Common myeloid progenitor, CD34-positive (primary cell): ENCODE results near the gene GJA5.
"Not testable (repeated sequence)": the region's sequence is repeated elsewhere in the genome, so short reads cannot be mapped to it uniquely, and the experiment has no call there.

ENCODE experiments used
- CTCF ChIA-PET: fragments of 350-600 bp; sonication (Branson Sonifier 250); formaldehyde crosslinking; loops from one replicate; lab custom pipeline; 2021; ENCODE audit warnings: antibody characterized with exemption; lab: Charles Lee
- POLR2A ChIA-PET: fragments of 350-600 bp; sonication (Branson Sonifier 250); formaldehyde crosslinking; loops from one replicate; lab custom pipeline; 2021; ENCODE audit warnings: antibody characterized with exemption; lab: Charles Lee
- DNase-seq, 3 donors: peaks; one replicate each; pipeline versions ENCODE4 v3.0.0 to v3.0.0-alpha.2; 2013
- H3K27ac ChIP-seq, 2 experiments: 1 replicate in 1 of 2; 2 replicates in 1 of 2; pipeline ENCODE4 v1.7.0; 2013; ENCODE audit warnings: inconsistent platforms in 2 of 2, low read length in 2 of 2, mild to moderate bottlenecking in 2 of 2, low read depth in 1 of 2, moderate library complexity in 1 of 2; ENCODE audit not compliant: severe bottlenecking in 2 of 2, insufficient read depth in 1 of 2, poor library complexity in 1 of 2
- H3K27me3 ChIP-seq, 5 experiments: replicated peaks in 2 of 5; 1 replicate in 3 of 5; 2 replicates in 2 of 5; pipeline versions ENCODE4 v1.6.1 to v1.7.0; 2013; ENCODE audit warnings: low read length in 4 of 5, mild to moderate bottlenecking in 2 of 5, moderate library complexity in 2 of 5, inconsistent platforms in 1 of 5; ENCODE audit not compliant: insufficient read depth in 5 of 5, control insufficient read depth in 4 of 5
- H3K36me3 ChIP-seq, 4 experiments: 1 replicate in 2 of 4; 2 replicates in 2 of 4; pipeline versions ENCODE4 v1.6.1 to v1.7.0; 2013; ENCODE audit warnings: low read length in 3 of 4, control low read depth in 1 of 4, mild to moderate bottlenecking in 1 of 4; ENCODE audit not compliant: control insufficient read depth in 4 of 4, insufficient read depth in 4 of 4
- H3K4me1 ChIP-seq, 4 experiments: 1 replicate in 3 of 4; 2 replicates in 1 of 4; pipeline versions ENCODE4 v1.6.1 to v1.7.1; 2013; ENCODE audit warnings: low read length in 3 of 4, mild to moderate bottlenecking in 3 of 4, control low read depth in 1 of 4, inconsistent platforms in 1 of 4, moderate library complexity in 1 of 4; ENCODE audit not compliant: control insufficient read depth in 4 of 4, insufficient read depth in 4 of 4; ENCODE audit errors: control extremely low read depth in 1 of 4
- H3K4me3 ChIP-seq, 7 experiments: 1 replicate in 4 of 7; 2 replicates in 3 of 7; pipeline versions ENCODE4 v1.5.1 to v1.7.0; 2013; ENCODE audit warnings: mild to moderate bottlenecking in 7 of 7, low read length in 6 of 7, moderate library complexity in 6 of 7, inconsistent platforms in 2 of 7, low read depth in 2 of 7, control low read depth in 1 of 7; ENCODE audit not compliant: insufficient read depth in 4 of 7, control insufficient read depth in 1 of 7; ENCODE audit errors: extremely low read depth in 1 of 7
- H3K9me3 ChIP-seq, 5 experiments: 1 replicate in 4 of 5; 2 replicates in 1 of 5; pipeline versions ENCODE4 v1.6.1 to v1.7.1; 2013; ENCODE audit warnings: low read length in 4 of 5, mild to moderate bottlenecking in 2 of 5, inconsistent platforms in 1 of 5, low read depth in 1 of 5, moderate library complexity in 1 of 5; ENCODE audit not compliant: control insufficient read depth in 4 of 5, insufficient read depth in 2 of 5; ENCODE audit errors: control extremely low read depth in 1 of 5
- WGBS: methylation state at CpG from one replicate; pipeline ENCODE4 v1.1.5; 2013; ENCODE audit not compliant: insufficient coverage; 5-methylcytosine and 5-hydroxymethylcytosine counted together

Gene GJA5

GRCh38 chr1:147741065-147741464 is 19.3 kb downstream of the GJA5 start:
- Histone ChIP-seq H3K4me3 (no peak overlapping the region), H3K27ac (no peak overlapping the region), H3K9me3 (no peaks in the 10 kb centered on the region), H3K4me1 (no peaks in the 10 kb centered on the region), H3K27me3 (peaks cover 0 to 2% (median 0%) of the 10 kb centered on the region in 5 experiments), H3K36me3 (no peaks in the 10 kb centered on the region)
- 90% methylated on average over 1 of the region's 1 CpG for WGBS
- no peak for DNase-seq
- POLR2A ChIA-PET, result no interaction called here
- CTCF ChIA-PET, result no interaction called here

DNA sequence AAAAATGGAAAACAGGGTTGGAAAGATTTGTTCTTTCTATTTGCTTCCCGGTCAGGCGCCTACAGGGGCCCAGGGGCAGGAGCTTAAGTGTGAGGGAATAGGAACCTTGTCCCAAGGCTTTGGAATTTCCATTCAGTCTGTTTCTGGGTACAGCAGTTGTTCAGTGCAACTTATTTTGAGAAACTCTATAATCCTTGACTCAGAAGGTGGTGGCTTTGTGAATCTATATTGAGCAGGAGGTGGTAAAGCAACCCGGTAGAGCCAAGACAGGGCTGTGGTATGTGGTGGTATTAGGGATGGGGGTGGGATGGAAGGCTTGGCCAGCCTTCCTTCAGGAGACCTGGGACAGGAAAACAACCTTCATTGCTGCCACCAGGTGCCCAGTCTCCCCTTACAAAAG is 20.0 kb downstream of the GJA5 start:
- Histone ChIP-seq H3K27ac (no peak overlapping the region), H3K4me3 (no peak overlapping the region), H3K27me3 (peaks cover 0 to 2% (median 0%) of the 10 kb centered on the region in 5 experiments), H3K36me3 (no peaks in the 10 kb centered on the region), H3K4me1 (no peaks in the 10 kb centered on the region), H3K9me3 (no peaks in the 10 kb centered on the region)
- POLR2A ChIA-PET, result no interaction called here
- CTCF ChIA-PET, result interaction anchor here (1.0 to 1.4 kb wide), 2 partner anchors 8 to 151 kb away, joined by 3 read pairs; no protein-coding TSS in a partner anchor
- 100% methylated on average over 3 of the region's 3 CpGs for WGBS
- no peak for DNase-seq

GRCh38 chr1:147738739-147739476 is 21.5 kb downstream of the GJA5 start:
- H3K36me3 ChIP-seq, result no peaks in the 10 kb centered on the region
- peaks cover 0 to 2% (median 0%) of the 10 kb centered on the region in 5 experiments for H3K27me3 ChIP-seq
- no peak overlapping the region for H3K4me3 ChIP-seq
- 83% methylated on average over 2 of the region's 6 CpGs for WGBS
- DNase-seq, result no peak
- H3K9me3 ChIP-seq, result no peaks in the 10 kb centered on the region
- POLR2A ChIA-PET, result no interaction called here
- CTCF ChIA-PET, result interaction anchor here (0.9 to 1.4 kb wide), 3 partner anchors 9 to 153 kb away, joined by 3 read pairs; no protein-coding TSS in a partner anchor
- no peaks in the 10 kb centered on the region for H3K4me1 ChIP-seq
- no peak overlapping the region for H3K27ac ChIP-seq

DNA sequence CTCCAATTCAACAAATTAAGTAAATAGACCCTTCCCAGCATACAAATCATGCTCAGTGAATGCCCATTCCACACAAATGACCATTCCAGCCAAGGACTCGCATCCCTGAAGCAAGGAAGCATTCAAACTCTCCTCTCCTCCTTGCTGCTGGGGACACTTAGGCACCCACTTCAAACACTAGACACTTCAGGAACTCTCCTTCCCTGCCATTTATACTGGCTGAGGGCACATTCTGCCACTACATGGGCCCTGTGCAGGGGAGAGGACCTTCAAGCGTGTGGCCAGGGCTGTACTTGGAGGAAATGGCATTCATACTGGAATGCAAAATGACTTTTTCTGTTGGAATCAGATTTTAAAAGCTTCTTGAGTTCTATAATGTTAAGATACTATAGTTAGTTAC is 22.3 kb downstream of the GJA5 start:
- Histone ChIP-seq H3K27me3 (peaks cover 0 to 2% (median 0%) of the 10 kb centered on the region in 5 experiments), H3K27ac (no peak overlapping the region), H3K36me3 (no peaks in the 10 kb centered on the region), H3K4me1 (no peaks in the 10 kb centered on the region), H3K4me3 (no peak overlapping the region), H3K9me3 (no peaks in the 10 kb centered on the region)
- CTCF ChIA-PET, result interaction anchor here (0.9 kb wide), 1 partner anchor 12 kb away, joined by 3 read pairs; no protein-coding TSS in a partner anchor
- DNase-seq, result no peak
- POLR2A ChIA-PET, result no interaction called here
- WGBS, result 100% methylated on average over 1 of the region's 2 CpGs

DNA sequence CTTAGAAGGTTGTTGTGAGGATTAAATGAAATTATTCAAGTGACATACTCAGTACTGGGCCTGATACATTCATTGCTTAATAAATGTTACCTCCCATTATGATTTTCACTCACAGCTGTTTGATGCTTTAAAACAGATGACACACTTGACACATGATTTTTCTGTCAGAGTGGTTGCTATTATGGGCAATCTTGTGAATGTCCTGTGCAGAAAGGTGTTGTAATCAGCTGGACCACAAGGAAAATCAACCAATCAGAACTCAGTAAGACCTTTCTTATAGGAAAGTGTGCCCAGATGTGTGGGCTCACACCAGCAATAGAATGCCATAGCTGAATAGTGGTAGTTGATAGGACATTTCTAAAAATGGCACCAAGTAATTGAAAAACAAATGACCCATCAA is 23.5 kb downstream of the GJA5 start:
- H3K4me3 ChIP-seq, result no peak overlapping the region
- DNase-seq, result no peak
- POLR2A ChIA-PET, result no interaction called here
- CTCF ChIA-PET, result no interaction called here
- peaks cover 0 to 2% (median 0%) of the 10 kb centered on the region in 5 experiments for H3K27me3 ChIP-seq
- no peaks in the 10 kb centered on the region for H3K9me3 ChIP-seq
- no peaks in the 10 kb centered on the region for H3K36me3 ChIP-seq
- no peak overlapping the region for H3K27ac ChIP-seq
- H3K4me1 ChIP-seq, result no peaks in the 10 kb centered on the region

- no CpG with 5 or more reads among the region's 1 CpG for WGBS
- Histone ChIP-seq H3K4me1 (no peaks in the 10 kb centered on the region), H3K9me3 (peaks cover 0 to 2% (median 0%) of the 10 kb centered on the region in 5 experiments), H3K36me3 (no peaks in the 10 kb centered on the region), H3K27me3 (peaks cover 0 to under 1% (median 0%) of the 10 kb centered on the region in 5 experiments), H3K4me3 (no peak overlapping the region), H3K27ac (no peak overlapping the region)
- CTCF ChIA-PET, result interaction anchor here (1.1 kb wide), 1 partner anchor 12 kb away, joined by 4 read pairs; no protein-coding TSS in a partner anchor
- DNase-seq, result no peak
- POLR2A ChIA-PET, result no interaction called here
Observed at GRCh38 chr1:147735423-147735822, 25.0 kb downstream of the GJA5 start.

- CTCF ChIA-PET, result interaction anchor here (1.1 kb wide), 1 partner anchor 11 kb away, joined by 4 read pairs; no protein-coding TSS in a partner anchor
- H3K9me3 ChIP-seq, H3K4me3 ChIP-seq, DNase-seq, H3K27ac ChIP-seq, H3K36me3 ChIP-seq, H3K4me1 ChIP-seq, POLR2A ChIA-PET, H3K27me3 ChIP-seq: not testable (repeated sequence)
- WGBS, result 100% methylated on average over 3 of the region's 4 CpGs
Observed at GRCh38 chr1:147734291-147734841, 26.0 kb downstream of the GJA5 start.
